ENCODE data around the gene SLC25A21. TPM values are rescaled to one million over a fixed set of nuclear protein-coding genes. Genes with fewer than 3 reads are reported as not detected.

SLC25A21 gene
- polyA plus RNA-seq, 2 of the 4 experiments (the other 2 are of a cell fraction) = 0.68 to 1.4 TPM

DNA sequence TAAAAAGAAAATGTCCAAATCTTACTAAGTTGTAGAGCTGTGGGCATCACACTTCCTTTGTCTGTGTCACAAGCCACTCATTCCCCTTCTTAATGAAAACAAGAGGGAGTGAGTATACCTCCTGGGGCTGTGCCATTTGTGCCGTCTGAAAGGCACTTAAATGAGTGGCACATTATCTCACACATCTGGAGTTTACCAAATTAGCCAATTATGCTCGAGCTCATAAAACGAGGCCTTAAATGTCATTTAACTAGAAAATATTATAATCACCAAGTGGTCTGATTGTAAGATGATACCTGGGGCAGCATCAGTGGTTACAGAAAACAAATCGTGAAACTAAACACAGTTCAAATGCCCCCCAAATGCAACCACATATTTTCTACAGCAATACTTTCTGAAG, 364.7 kb downstream of the SLC25A21 start:
- TF ChIP-seq KDM5A (IDR thresholded peaks at IDR 0.05) = no peak
- FAIRE-seq = no peak
- ATAC-seq = no peak
- ChIA-PET CTCF (no interaction called here), POLR2A (no interaction called here)
- Histone ChIP-seq H3K9me3 (no peaks in the 10 kb centered on the region), H3K27ac (no peak overlapping the region), H3K4me2 (no peak overlapping the region), H3K4me3 (no peak overlapping the region), H3K4me1 (no peaks in the 10 kb centered on the region)
- 52% methylated on average over 4 of the region's 4 CpGs for WGBS (ENCODE audit: missing lambda C conversion rate)
- no peak for DNase-seq (ENCODE audit: low read depth in 1 of 2, low spot score in 1 of 2)

DNA sequence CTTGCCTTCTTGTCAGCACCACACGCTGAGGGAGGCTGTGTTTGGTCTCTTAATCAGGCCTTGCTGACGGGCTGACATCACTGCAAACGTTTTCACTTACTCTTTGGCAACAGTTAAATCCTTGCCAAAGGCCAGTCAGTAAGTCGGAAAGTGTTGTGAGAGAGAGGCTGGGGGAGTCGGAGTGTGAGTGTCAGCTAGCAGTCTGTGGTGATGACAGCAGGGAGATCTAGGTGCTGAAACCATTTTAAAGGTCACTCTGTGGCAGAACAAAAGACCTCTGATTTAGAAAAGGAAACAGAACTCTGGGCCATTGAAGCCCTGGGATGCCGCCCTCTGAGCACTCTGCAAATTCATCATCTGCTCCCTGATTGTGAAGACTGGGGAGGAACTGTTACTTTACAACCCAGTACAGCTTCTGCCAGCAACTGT, 367.3 kb downstream of the SLC25A21 start:
- no peak overlapping the region for H3K27ac ChIP-seq
- ChIA-PET POLR2A (no interaction called here), CTCF (no interaction called here)
- H3K4me3 ChIP-seq = no peak overlapping the region
- TF ChIP-seq POLR2A (IDR thresholded peaks at IDR 0.05; ENCODE audit: low read length) = no peak
- TF ChIP-seq, protein P1, sequence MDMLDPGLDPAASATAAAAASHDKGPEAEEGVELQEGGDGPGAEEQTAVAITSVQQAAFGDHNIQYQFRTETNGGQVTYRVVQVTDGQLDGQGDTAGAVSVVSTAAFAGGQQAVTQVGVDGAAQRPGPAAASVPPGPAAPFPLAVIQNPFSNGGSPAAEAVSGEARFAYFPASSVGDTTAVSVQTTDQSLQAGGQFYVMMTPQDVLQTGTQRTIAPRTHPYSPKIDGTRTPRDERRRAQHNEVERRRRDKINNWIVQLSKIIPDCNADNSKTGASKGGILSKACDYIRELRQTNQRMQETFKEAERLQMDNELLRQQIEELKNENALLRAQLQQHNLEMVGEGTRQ (IDR thresholded peaks at IDR 0.05) = no peak
- TF ChIP-seq JUN (IDR thresholded peaks at IDR 0.05) = no peak
- TF ChIP-seq, protein P2, sequence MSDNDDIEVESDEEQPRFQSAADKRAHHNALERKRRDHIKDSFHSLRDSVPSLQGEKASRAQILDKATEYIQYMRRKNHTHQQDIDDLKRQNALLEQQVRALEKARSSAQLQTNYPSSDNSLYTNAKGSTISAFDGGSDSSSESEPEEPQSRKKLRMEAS (IDR thresholded peaks at IDR 0.05) = no peak
- no peak for TF ChIP-seq CBX2 (IDR thresholded peaks at IDR 0.05; ENCODE audit: borderline replicate concordance, low read depth)
- TF ChIP-seq MAZ (IDR thresholded peaks at IDR 0.05; ENCODE audit: borderline replicate concordance, low read depth, low read length) = no peak
- TF ChIP-seq RCOR1 (IDR thresholded peaks at IDR 0.05; ENCODE audit: low read depth, low read length) = no peak
- no peak for TF ChIP-seq TP53 (CRISPR knock-in tag; IDR thresholded peaks at IDR 0.05)
- TF ChIP-seq RFX5 (IDR thresholded peaks at IDR 0.05) = no peak
- TF ChIP-seq SREBF2 (IDR thresholded peaks at IDR 0.05) = no peak
- no peak for TF ChIP-seq ESRRA (IDR thresholded peaks at IDR 0.05; ENCODE audit: borderline replicate concordance, low read length)
- TF ChIP-seq HOXB5 (CRISPR knock-in tag; IDR thresholded peaks at IDR 0.05) = no peak
- no peak for TF ChIP-seq RNF2 (IDR thresholded peaks at IDR 0.05; ENCODE audit: borderline replicate concordance, low read depth)
- TF ChIP-seq SMC3 (IDR thresholded peaks at IDR 0.05) = no peak
- TF ChIP-seq FOSB (CRISPR knock-in tag; IDR thresholded peaks at IDR 0.05) = no peak
- TF ChIP-seq RARB (CRISPR knock-in tag; IDR thresholded peaks at IDR 0.05) = no peak
- no peak for TF ChIP-seq NR3C1 (IDR thresholded peaks at IDR 0.05)
- TF ChIP-seq, protein P3, sequence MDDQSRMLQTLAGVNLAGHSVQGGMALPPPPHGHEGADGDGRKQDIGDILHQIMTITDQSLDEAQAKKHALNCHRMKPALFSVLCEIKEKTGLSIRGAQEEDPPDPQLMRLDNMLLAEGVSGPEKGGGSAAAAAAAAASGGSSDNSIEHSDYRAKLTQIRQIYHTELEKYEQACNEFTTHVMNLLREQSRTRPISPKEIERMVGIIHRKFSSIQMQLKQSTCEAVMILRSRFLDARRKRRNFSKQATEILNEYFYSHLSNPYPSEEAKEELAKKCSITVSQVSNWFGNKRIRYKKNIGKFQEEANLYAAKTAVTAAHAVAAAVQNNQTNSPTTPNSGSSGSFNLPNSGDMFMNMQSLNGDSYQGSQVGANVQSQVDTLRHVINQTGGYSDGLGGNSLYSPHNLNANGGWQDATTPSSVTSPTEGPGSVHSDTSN (IDR thresholded peaks at IDR 0.05) = no peak
- TF ChIP-seq POLR2AphosphoS2 (conservative IDR thresholded peaks at IDR 0.05; ENCODE audit: low read length) = no peak
- no peaks in the 10 kb centered on the region for H3K4me1 ChIP-seq
- ATAC-seq (no peak), FAIRE-seq (no peak), DNase-seq (ENCODE audit: low read depth in 1 of 2, low spot score in 1 of 2) (no peak)
- H3K4me2 ChIP-seq = no peak overlapping the region
- WGBS (ENCODE audit: missing lambda C conversion rate) = 44% methylated on average over 6 of the region's 6 CpGs
- no peaks in the 10 kb centered on the region for H3K9me3 ChIP-seq

DNA sequence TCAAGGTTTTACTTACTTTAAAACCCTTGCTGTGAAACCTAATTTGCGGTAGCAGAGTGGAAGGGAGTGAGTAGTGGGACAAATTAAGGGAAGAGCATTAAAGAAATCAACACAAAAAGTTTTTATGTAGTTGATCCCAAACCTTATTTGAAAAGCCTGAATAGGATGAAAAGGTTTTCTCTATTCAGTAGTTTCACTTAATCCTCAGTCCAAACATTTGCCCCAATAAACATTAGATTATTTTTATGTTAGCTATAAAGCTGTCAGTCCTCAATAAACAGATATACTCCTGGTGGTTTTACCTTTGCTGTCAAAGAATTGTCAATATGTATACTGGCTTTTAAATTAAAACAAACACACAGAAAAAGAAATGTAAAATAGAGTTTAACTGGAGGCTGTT, 374.8 kb downstream of the SLC25A21 start:
- no peaks in the 10 kb centered on the region for H3K4me1 ChIP-seq
- DNase-seq (ENCODE audit: low read depth in 1 of 2, low spot score in 1 of 2) (no peak), FAIRE-seq (no peak), ATAC-seq (no peak)
- H3K4me2 ChIP-seq = no peak overlapping the region
- no peak overlapping the region for H3K4me3 ChIP-seq
- POLR2A ChIA-PET = no interaction called here
- no peak overlapping the region for H3K27ac ChIP-seq
- 92% methylated on average over 1 of the region's 1 CpG for WGBS (ENCODE audit: missing lambda C conversion rate)
- CTCF ChIA-PET = no interaction called here
- no peaks in the 10 kb centered on the region for H3K9me3 ChIP-seq
- no peak for TF ChIP-seq FOSL2 (IDR thresholded peaks at IDR 0.05)
- TF ChIP-seq FOSL2 (CRISPR knock-in tag; IDR thresholded peaks at IDR 0.05) = no peak
- no peak for TF ChIP-seq ZFP36 (IDR thresholded peaks at IDR 0.05; ENCODE audit: borderline replicate concordance, partially characterized antibody)
- no peak for TF ChIP-seq ZNF302 (CRISPR knock-in tag; IDR thresholded peaks at IDR 0.05)
- no peak for TF ChIP-seq NPAS2 (CRISPR knock-in tag; IDR thresholded peaks at IDR 0.05; ENCODE audit: borderline replicate concordance)
- no peak for TF ChIP-seq CEBPB (IDR thresholded peaks at IDR 0.05)
- TF ChIP-seq, protein P4, sequence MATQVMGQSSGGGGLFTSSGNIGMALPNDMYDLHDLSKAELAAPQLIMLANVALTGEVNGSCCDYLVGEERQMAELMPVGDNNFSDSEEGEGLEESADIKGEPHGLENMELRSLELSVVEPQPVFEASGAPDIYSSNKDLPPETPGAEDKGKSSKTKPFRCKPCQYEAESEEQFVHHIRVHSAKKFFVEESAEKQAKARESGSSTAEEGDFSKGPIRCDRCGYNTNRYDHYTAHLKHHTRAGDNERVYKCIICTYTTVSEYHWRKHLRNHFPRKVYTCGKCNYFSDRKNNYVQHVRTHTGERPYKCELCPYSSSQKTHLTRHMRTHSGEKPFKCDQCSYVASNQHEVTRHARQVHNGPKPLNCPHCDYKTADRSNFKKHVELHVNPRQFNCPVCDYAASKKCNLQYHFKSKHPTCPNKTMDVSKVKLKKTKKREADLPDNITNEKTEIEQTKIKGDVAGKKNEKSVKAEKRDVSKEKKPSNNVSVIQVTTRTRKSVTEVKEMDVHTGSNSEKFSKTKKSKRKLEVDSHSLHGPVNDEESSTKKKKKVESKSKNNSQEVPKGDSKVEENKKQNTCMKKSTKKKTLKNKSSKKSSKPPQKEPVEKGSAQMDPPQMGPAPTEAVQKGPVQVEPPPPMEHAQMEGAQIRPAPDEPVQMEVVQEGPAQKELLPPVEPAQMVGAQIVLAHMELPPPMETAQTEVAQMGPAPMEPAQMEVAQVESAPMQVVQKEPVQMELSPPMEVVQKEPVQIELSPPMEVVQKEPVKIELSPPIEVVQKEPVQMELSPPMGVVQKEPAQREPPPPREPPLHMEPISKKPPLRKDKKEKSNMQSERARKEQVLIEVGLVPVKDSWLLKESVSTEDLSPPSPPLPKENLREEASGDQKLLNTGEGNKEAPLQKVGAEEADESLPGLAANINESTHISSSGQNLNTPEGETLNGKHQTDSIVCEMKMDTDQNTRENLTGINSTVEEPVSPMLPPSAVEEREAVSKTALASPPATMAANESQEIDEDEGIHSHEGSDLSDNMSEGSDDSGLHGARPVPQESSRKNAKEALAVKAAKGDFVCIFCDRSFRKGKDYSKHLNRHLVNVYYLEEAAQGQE (IDR thresholded peaks at IDR 0.05) = no peak
- TF ChIP-seq FOXS1 (CRISPR knock-in tag; IDR thresholded peaks at IDR 0.05) = no peak
- TF ChIP-seq RAD21 (conservative IDR thresholded peaks at IDR 0.05 in 1 of 2, IDR thresholded peaks at IDR 0.05 in 1 of 2) = no peak
- TF ChIP-seq HEYL (CRISPR knock-in tag; IDR thresholded peaks at IDR 0.05) = no peak
- TF ChIP-seq, protein P5, sequence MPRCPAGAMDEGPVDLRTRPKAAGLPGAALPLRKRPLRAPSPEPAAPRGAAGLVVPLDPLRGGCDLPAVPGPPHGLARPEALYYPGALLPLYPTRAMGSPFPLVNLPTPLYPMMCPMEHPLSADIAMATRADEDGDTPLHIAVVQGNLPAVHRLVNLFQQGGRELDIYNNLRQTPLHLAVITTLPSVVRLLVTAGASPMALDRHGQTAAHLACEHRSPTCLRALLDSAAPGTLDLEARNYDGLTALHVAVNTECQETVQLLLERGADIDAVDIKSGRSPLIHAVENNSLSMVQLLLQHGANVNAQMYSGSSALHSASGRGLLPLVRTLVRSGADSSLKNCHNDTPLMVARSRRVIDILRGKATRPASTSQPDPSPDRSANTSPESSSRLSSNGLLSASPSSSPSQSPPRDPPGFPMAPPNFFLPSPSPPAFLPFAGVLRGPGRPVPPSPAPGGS (IDR thresholded peaks at IDR 0.05) = no peak
- TF ChIP-seq MAFK (IDR thresholded peaks at IDR 0.05; ENCODE audit: partially characterized antibody) = no peak
